GM11168 (cell line): ENCODE measurements around the gene PLB1.

Experiments
- in situ Hi-C: fragments of 300-500 bp; cut with MboI; formaldehyde crosslinking; loops from one replicate; pipeline ENCODE4 v1.12.0; 2022; ENCODE audit warnings: low sequenced_read_pairs; ENCODE audit not compliant: unreplicated experiment

The PLB1 gene

DNA sequence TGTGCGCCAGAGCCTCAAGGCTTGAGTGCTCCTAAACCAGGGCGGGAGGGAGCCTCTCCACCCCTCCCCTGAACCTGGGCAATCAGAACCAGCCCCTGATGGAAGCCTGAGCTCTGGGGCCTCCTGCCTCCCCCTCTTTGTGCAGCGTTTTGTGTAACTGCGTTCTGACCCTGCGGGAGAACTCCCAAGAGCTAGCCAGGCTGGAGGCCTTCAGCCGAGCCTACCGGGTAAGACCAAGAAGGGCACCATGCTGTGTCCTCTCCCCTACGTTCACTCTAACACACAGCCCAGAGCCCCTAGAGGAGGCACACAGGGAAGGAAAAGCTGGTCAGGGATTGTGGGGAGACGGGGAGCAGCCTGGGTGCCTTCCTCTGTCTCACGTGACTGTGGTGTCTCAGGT, 108.0 kb downstream of the PLB1 start:
- in situ Hi-C loops, result no loop called here

DNA sequence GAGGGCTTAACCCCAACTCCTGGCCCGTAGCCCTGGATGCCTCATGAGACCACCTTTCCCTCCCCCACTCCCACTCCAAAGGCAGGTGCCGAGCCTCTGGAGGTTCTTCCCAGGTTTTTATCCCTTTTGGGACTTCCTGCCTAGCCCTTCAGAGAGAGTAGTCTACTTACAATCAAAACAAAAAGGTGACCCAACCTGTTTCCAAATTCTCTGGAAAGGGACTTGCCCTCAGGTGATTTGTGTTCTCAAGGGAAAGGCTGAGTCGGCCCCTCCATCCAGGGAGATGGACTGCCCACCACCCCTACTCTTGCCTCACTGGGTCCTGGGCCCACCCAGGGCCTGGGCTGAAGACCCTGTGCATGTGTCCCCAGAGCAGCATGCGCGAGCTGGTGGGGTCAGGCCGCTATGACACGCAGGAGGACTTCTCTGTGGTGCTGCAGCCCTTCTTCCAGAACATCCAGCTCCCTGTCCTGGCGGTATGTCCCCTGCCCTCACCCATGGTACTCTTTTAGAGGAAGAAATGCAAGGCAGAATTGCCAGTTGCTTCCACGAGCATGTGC, 108.5 kb downstream of the PLB1 start:
- in situ Hi-C loops, result no loop called here

DNA sequence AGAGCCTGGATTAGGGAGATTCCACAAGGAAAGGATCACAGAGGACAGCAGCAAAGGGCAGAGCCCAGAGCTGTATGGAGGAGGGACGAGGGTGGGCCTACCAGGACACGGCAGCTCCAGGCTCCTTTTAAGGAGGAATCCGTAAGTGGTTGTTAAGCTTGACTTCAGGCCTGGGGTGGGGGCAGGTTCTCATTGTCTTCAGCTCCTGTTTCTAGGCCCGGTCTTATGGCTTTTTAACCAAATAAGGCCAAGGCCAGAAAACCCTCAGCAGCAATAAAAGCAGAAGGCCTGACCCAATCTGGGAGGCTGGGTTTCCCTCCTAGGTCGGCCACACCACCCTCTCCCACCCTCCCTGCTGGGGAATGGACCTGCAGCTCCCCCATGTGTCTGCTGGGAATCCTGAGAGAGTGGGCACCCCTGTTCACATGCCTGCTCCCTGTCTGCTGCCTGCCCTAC, 111.2 kb downstream of the PLB1 start:
- in situ Hi-C loops, result no loop called here

DNA sequence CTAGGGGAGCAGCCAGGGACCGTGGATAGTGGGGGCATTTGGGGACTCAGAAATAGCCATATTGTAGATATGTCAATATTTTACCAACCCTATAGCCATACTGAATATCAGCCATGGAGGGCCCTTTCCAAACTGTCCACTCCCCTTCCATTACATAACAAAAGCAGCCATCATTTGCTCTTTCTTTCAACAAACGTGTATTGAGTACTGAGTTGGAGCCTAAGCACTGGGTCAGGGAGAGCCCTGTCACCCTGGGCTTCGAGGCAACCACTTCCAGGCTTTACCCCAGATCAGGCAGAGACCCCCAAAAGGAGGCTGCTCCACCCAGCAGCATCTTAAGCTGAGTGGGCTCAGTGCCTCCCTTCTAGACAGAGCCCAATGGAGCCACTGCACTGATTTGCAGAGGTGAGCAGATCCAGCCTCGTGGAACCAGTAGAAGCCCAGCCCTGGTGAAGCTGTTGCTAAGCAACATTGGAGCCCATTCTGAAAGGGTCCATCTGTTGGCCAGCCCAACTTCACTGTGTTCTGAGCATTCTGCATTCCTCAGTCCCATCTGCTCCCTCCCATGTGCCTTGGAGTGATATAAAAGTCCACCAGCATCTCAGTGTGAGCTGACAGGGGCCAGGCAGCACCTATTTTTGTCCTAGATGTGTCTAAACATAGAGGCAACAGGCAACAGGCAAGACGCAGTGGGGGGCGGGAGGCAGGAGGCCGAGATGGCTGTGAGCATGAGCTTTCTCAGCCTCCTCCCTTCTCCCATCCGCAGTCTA, 112.1 kb downstream of the PLB1 start:
- in situ Hi-C loops, result no loop called here

DNA sequence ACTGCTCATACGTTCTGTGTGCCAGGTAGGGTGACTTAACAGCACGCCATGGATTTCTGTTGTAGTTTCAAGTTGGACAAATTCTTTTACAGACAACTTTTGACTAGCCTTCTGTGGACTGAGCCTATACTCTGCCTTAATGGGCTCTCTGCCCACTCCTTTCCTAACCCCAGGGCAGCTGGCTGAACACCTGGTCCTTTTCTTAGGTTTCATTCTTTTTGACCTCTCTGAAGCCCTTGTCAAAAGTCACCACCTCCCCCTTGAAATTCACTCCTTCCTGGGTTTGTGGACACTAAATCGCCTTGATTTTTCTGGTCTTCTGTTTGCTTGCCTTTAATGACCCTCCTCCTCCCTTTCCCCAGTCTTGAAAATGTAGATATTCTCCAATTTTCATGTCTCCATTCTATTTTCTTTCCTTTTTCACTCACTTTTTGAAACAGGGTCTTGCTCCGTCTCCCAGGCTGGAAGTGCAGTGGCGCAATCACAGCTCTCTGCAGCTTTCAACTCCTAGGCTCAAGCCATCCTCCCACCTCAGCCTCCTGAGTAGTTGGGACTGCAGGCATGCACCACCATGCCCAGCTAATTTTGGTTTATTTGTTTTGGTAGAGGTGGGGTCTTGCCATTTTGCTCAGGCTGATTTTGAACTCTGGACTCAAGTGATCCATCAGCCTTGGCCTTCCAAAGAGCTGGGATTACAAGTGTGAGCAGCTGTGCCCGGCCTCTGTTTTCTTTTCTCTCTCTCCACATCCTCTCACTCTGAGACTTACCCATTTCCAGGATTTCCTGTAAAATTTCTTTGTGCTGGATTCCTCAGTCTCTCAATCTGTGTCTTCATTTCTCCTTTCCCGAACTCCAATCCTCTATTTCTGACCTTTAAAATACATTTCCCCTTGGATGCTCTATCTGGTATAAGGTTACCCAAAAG, 112.9 kb downstream of the PLB1 start:
- in situ Hi-C loops, result no loop called here

DNA sequence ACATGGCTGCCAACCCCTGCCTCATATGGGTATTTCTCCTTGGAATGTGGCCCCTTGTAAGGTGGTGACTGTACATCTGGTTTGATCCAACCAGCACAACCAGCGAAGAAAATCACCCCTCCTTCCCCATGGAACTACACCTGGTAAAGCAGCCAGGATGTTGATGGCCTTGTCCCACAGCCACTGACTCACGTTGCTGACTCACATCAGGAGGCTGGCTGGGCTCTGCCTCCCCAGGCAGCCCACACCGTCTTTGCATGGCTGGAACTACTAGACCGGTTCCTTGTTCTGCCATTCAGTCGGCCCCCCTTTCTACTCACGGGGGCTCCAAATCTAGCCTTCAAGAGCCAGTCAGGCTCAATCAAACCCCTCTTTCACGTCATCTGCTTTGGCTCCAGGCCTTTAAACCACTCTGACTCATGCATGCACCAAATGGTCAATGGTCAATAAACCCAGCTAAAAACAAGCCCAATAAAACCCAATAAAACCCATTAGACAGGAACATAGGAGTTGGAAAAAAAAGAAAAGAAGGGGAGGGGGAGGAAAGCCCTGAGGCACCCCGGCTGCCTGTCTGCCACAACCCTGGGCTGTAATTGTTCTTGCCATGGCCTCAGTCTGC, 114.8 kb downstream of the PLB1 start:
- in situ Hi-C loops, result no loop called here

DNA sequence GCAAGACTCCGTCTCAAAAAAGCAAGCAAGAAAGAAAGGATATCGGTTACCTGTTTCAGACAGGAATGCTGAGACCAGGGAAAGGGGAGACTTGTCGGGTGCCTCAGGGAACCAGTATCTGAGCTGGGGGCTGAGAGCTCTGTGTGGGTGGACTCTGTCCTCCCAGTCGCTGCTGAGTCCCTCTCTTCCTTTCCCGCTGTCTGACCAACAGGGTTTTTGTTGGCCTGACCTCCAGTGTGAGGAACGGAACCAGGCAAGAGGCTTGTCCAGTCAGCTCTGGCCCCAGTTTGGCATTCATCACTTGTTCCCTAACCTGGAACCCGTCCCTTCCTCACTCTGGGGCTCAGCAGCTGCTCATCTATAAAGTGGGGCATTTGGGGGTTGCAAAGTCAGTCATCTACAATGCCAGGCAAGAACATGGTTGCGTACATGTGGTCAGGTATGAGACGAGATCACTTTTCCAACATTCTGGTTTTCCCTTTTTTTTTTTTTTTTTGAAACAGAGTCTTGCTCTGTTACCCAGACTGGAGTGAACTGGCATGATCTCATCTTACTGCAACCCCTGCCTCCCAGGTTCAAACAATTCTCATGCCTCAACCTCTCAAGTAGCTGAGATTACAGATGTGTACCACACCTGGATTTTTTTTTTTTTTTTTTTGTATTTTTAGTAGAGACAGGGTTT, 116.4 kb downstream of the PLB1 start:
- in situ Hi-C loops, result no loop called here

DNA sequence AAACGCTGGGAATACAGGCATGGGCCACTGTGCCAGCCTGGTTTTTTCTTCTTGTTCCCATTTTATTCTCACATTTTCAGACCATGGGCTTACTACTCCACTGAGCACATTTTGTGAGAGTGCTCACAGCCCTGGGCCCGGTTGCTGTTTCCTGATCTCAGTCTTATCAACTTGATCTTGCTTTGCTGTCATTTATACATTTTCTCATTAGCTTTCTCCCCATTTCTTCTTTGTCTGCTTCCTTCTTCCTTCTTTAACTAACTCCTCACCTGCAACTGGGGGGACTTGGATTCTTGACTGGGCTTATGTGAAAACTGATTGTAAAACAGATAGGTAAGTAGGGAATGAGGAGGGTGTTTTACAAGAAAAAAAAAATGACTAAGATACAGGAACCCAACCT, 117.3 kb downstream of the PLB1 start:
- in situ Hi-C loops, result no loop called here

DNA sequence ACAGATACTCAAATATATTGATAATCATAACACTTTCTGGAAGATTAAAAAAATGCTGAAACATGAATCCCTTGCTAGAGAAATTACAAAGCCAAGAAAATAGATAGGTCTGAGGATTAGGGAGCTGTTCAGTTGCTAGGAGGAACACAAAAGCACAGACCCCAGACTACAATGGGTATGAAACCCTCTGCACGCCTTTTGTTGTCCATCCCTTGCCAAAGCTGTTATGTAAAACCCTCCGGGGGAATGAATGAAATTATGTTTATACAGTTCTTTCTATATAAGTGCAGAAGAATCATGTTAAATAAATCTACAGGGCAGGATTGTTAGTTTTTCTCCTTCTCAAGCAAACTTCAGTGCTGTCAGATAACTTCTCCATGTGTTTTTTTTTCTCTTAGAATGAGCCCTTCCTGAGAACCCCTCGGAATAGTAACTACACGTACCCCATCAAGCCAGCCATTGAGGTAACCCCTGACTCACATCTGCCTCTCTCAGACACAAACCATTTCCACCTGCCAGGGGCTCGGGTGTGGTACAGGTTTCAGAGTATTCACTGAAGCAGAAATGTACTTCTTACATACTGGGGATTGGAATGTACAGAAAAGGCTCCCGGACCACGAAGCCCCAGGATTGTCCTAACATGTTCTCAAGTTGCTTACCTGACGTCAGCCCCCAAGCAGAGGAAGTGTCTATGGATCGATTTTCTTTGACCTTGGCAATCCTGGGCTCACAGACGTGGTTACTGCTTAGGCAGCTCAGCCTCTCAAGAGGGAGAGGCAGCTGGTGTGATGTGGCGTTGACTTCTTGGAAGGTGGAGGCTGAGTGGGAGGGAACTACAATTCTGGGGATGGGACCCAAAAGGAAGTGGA, 118.0 kb downstream of the PLB1 start:
- in situ Hi-C loops, result no loop called here

DNA sequence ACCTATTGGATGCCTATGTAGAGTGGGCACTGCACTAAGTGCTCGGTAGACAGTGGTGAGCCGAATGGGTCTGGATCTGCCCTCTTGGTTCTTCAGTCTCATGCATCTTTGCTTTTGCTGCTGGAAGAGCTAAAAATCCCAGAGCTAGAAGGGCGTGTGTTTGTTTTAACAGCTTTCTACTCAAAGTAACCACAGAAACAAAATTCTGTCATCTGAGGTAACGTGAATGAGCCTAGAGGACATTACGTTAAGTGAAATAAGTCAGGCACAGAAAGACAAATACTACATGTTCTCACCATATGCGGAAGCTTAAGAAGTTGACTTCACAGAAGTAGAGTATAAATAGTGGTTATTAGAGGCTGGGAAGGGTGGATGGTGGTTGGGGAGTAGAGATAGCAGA, 119.8 kb downstream of the PLB1 start:
- in situ Hi-C loops, result no loop called here

DNA sequence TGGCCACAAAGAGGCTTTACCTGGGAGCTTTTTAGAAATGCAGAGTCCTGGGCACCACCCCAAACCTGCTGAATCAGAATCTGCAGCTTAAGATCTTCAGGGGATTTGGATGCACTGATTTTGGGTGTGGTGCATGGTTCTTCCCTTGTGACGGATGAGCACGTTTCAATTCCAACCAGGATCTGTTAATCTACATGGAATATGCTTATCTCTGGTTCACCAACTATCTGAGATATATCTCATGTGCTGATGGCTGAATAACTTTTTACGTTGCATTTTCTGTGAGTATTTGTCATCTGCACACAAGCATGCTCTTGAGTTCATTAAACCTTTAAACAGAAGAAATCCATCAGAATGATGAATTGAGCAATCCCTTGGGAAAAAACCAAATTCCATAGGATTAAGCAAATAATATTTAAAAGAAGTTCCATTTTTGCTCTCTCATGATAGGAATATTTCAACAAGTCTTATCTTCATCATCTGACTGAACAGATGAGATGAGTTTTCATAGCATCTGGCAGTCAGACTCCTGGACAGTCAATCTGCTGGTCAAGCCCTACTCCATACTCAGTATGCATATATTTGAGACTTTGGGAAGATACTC, 120.6 kb downstream of the PLB1 start:
- in situ Hi-C loops, result no loop called here

DNA sequence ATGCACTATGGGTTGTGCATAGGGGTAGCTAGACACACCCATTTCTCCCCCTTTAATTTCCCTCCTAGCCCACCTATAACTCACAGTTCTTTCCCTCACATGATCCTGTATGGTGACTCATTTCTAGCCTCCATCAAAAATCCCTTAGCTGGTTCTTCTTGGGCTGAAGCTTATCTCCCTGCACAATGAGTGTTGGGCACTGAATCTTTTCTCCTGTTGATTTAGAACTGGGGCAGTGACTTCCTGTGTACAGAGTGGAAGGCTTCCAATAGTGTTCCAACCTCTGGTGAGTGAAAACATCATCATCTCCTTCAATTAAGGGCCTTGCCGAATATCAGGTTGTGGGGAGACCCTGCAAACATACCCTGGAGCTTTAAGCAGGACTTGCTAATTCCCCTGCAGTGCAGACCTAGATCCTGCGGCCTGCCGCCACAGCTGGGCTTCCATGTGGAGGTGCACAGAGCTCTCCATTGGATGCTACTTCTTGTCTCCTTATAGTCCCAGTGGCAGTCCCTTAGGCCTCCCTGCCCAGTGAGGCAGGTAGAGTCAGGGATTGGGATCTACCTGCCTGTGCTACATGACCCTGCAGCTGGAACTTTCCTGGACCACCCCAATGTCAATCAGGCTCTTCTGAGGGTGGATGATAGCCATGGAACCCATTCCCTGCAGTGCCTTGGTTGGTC, 121.8 kb downstream of the PLB1 start:
- in situ Hi-C loops, result no loop called here

DNA sequence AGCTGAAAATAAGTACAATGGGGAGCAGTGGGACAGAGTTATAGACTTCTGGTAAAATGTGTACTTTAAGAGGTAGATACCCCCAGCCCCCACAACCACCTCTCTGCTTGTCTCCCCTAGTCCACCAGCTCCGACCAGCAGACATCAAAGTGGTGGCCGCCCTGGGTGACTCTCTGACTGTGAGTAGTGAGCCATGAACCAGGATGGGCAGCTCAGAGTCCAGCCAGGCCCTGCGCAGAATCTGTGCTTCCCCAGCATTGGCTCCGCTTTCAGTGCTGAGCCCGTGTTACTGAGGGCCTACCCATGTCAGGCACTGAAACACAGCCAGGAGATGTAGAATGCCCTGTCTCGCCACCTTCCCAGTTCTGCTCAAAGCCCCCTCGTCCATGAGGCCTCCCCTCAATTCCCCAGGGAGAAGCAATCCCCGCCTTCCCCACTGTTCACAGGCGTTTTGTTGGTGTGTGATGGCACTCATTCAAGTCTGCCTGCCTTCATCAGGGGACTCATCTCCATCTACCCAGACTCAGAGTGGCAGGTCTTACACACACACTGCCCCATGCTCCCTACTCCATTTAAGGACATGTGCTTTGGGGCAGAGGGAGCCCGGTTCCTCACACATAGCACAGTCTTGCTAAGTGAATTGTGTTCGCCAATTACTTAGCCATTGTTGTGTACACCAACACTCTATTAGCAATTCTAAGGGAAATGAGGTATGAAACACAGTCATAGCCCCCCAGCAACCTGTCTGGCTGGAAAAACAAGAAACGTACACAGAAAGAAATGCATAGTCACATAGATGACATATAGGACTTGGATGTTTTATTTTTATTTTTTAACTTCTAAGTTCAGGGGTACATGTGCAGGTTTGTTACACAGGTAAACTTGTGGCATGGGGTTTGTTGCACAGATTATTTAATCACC, 122.6 kb downstream of the PLB1 start:
- in situ Hi-C loops, result no loop called here

DNA sequence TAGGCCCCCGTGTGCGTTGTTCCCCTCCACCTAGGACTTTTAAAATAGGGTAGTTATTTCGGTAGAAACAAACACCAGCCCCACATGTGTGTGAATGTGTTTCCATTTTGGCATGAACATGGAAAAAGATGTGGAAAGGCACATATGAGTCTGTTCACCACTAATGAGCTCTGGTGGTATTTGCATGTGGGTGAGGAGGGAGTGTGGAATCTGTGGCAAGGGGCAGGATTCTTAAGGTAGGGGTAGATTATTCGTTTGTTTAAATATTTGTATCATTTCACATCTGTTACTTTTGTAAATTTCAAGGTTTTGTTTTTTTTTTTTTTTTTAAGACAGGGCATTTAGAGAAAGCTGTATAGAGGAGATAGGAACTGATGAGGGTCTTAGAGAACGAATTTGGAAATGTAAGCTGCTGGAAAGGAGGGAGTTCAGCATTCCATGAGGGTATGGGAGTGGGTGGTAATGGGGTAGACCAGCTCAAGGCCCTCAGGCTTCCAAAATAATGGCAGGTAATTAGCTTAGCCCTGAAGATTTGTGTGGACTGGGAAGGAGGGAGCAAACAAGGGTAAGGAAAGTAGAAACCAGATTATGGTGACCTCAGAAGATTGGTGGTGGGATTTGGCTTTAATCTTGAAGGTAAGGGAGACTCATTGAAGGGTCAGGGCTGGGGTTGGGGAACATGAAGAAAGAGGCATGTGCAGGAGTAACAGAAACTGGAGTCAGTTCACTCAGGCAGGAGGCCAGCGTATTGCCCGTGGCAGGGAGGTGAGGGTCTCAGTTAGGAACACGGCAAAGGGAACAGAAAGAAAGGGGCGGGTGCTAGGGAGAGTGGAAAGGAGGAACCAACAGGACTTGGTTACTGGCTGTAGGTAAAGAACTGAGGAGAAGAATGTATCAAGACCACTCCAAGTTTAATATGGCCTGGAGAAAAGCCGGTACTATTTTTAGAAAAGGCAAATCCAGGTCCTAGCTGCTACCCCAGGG, 123.6 kb downstream of the PLB1 start:
- in situ Hi-C loops, result no loop called here

DNA sequence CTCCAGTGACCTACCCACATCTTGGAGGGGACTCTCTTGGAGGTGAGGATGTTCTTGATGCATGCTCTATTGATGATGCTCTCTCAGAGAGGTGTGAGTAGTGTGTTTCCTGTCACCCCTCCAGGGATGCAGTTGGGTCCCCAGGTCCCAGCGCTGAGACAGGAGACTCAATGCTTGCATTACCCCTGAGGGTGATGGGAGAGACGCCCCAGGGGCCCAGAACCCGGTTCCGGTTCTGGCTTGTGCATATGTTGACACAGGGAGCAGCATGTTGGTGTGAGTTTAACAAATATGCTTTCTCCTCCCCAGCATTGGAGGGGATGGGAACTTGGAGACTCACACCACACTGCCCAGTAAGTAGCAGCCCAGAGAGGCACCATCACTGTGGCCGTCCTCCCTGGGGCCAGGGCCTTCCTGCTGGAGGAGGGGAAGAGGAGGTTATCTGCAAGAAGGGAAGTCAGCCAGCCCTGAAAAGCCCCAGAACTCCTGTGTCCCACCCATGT, 124.5 kb downstream of the PLB1 start:
- in situ Hi-C loops, result no loop called here

DNA sequence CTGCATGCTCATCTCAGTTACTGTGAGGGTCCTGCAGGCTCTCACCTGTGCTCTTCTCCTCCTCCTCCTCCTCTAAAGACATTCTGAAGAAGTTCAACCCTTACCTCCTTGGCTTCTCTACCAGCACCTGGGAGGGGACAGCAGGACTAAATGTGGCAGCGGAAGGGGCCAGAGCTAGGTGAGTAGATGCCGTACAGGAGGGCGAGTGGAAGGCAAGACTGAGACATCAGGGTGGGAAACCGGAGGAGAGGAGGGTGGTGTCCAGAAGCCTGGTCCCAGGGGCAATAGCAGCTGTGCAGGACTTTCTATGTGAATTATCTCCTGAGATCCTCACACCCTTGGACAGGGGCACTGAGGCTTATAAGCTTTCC, 124.9 kb downstream of the PLB1 start:
- in situ Hi-C loops, result no loop called here
